ENCODE data around the gene CFAP61. TPM values are rescaled to one million over a fixed set of nuclear protein-coding genes. Genes with fewer than 3 reads are reported as not detected.

The CFAP61 gene
- total RNA-seq, 4 donors from 2014 or later: not detected

DNA sequence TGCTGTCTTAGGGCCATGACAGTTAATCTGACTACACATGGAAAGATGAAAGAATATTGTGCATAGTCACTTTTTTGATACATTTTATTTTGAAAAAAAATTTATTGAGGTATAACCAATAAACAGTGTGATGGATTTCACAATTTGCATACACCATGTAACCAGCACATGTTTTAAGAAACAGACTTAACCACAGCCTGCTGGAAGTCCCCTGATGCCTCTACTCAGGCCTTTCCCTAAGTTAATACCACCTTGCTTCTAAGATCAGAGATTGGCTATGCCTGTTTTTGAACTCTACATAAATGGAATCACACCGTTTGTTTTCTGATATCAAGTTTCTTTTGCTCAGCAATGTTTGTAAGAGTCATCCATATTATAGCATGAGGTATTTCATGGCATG is 136.3 kb downstream of the CFAP61 start:
- ATAC-seq (ENCODE audit: low FRiP score): no peak
- DNase-seq (ENCODE audit: low spot score): no peak
- TF ChIP-seq, protein P1, sequence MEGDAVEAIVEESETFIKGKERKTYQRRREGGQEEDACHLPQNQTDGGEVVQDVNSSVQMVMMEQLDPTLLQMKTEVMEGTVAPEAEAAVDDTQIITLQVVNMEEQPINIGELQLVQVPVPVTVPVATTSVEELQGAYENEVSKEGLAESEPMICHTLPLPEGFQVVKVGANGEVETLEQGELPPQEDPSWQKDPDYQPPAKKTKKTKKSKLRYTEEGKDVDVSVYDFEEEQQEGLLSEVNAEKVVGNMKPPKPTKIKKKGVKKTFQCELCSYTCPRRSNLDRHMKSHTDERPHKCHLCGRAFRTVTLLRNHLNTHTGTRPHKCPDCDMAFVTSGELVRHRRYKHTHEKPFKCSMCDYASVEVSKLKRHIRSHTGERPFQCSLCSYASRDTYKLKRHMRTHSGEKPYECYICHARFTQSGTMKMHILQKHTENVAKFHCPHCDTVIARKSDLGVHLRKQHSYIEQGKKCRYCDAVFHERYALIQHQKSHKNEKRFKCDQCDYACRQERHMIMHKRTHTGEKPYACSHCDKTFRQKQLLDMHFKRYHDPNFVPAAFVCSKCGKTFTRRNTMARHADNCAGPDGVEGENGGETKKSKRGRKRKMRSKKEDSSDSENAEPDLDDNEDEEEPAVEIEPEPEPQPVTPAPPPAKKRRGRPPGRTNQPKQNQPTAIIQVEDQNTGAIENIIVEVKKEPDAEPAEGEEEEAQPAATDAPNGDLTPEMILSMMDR (IDR thresholded peaks at IDR 0.05): no peak

GRCh38 chr20:20192366-20192765 is 140.0 kb downstream of the CFAP61 start:
- TF ChIP-seq, protein P1 (IDR thresholded peaks at IDR 0.05): no peak
- DNase-seq (ENCODE audit: low spot score) (no peak), ATAC-seq (ENCODE audit: low FRiP score) (no peak)

GRCh38 chr20:20195021-20195705 is 142.8 kb downstream of the CFAP61 start:
- DNase-seq (ENCODE audit: low spot score): no peak
- no peak for ATAC-seq (ENCODE audit: low FRiP score)
- TF ChIP-seq, protein P1 (IDR thresholded peaks at IDR 0.05): no peak

GRCh38 chr20:20196610-20197009 is 144.3 kb downstream of the CFAP61 start:
- TF ChIP-seq, protein P1 (IDR thresholded peaks at IDR 0.05): no peak
- DNase-seq (ENCODE audit: low spot score): no peak
- no peak for ATAC-seq (ENCODE audit: low FRiP score)

DNA sequence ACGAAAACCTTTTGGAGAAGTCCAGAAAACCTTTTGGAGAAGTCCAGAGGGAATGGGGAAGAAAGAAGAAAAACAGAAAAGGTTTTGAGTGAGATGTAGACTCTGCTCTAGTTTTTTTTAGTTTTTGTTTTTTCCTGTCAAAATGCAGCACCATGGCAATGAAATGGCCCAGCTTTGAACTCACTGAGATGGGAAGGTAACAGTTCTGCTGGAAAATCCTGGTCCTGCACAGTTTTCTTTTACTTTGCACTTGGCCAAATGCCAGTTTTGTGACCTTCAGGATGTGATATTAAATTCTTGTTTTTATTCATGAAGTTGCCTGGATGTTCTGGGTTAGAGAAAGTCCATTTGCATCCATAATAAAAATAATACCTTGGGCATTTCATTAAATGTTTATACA is 145.7 kb downstream of the CFAP61 start:
- TF ChIP-seq, protein P1 (IDR thresholded peaks at IDR 0.05): no peak
- ATAC-seq (ENCODE audit: low FRiP score) (no peak), DNase-seq (ENCODE audit: low spot score) (no peak)

DNA sequence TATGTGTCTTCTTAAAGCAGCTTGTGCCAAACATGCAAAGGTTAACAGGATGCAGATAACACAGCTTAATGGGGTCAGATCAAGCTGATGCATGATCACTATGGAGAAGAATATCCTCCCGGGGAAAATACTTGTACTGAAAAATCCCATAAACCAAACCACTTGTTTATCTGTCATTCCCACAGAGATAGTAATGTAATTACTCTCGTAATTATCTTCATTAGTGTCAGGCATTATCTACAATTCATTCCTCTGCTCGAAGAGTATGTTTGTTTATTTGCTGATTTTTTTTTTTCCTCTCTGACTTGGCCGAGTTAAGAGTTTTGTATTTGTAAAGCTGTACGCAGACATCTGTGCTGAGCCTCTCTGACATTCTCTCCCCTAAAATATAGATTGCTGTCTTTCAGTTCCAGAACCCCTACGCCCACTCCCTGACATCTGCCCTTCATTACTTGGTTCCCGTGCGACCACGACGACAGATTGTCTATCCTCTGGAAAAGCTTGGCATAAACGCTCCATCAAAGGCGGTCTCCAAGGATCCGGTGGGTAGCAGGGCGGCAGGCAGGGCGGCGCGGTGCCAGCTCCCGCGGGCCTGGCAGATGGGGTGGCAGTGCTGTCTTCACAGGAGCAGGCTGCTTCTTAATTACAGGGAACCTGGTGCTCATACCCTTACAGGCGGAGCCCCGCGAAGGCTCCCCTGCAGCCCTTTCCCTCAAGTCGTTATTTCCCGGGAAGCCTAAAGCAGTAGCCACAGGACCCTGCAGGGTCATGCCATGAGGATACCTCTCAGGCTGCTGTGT is 147.2 kb downstream of the CFAP61 start:
- TF ChIP-seq, protein P1 (IDR thresholded peaks at IDR 0.05): no peak
- DNase-seq (ENCODE audit: low spot score): no peak
- no peak for ATAC-seq (ENCODE audit: low FRiP score)

Measured in omental fat pad (tissue), 4 donors.